Fibroblast of mammary gland (primary cell): Measurements from ENCODE around the gene GAS1.

ENCODE experiments used
- DNase-seq: peaks from one replicate; pipeline ENCODE4 v3.0.0-alpha.2; 2010; ENCODE audit warnings: low read depth
- H3K4me3 ChIP-seq: 2 replicates; pipeline ENCODE4 v1.5.1; 2011; ENCODE audit warnings: low read depth, mild to moderate bottlenecking, low read length, moderate library complexity; ENCODE audit not compliant: control insufficient read depth
- CTCF ChIP-seq: conservative IDR thresholded peaks from 2 replicates; pipeline ENCODE4 v1.5.1; 2011; ENCODE audit warnings: low read depth, low read length, inconsistent platforms; ENCODE audit not compliant: control insufficient read depth, insufficient read depth

GAS1 gene

GRCh38 chr9:86985132-86985647, 37.9 kb upstream of the GAS1 start:
- no peak for DNase-seq
- TF ChIP-seq CTCF = no peak

GRCh38 chr9:86983620-86984259, 36.4 kb upstream of the GAS1 start:
- DNase-seq = peak; percentile 99
- no peak for TF ChIP-seq CTCF
- H3K4me3 ChIP-seq = no peak overlapping the region

More at GRCh38 chr9:86985132-86985647, 37.9 kb upstream of the GAS1 start:
- H3K4me3 ChIP-seq = no peak overlapping the region

GRCh38 chr9:86983249-86983619, 35.9 kb upstream of the GAS1 start:
- no peak for TF ChIP-seq CTCF
- H3K4me3 ChIP-seq = no peak overlapping the region
- DNase-seq = no peak

- H3K4me3 ChIP-seq = no peak overlapping the region
- no peak for TF ChIP-seq CTCF
- no peak for DNase-seq
These were observed 33.5 kb upstream of the GAS1 start for GRCh38 chr9:86980802-86981201.

- TF ChIP-seq CTCF = no peak
- no peak for DNase-seq
- H3K4me3 ChIP-seq = no peak overlapping the region
These were observed 32.4 kb upstream of the GAS1 start for GRCh38 chr9:86979657-86980056.

- H3K4me3 ChIP-seq = no peak overlapping the region
- TF ChIP-seq CTCF = no peak
- peak; percentile 60 for DNase-seq
These were observed 31.7 kb upstream of the GAS1 start for GRCh38 chr9:86978922-86979474.
